ENCODE measurements around the gene DNAJC12.
A peak's percentile ranks its signal among the peaks of the same experiment; 100 is the strongest.

Gene DNAJC12

DNA sequence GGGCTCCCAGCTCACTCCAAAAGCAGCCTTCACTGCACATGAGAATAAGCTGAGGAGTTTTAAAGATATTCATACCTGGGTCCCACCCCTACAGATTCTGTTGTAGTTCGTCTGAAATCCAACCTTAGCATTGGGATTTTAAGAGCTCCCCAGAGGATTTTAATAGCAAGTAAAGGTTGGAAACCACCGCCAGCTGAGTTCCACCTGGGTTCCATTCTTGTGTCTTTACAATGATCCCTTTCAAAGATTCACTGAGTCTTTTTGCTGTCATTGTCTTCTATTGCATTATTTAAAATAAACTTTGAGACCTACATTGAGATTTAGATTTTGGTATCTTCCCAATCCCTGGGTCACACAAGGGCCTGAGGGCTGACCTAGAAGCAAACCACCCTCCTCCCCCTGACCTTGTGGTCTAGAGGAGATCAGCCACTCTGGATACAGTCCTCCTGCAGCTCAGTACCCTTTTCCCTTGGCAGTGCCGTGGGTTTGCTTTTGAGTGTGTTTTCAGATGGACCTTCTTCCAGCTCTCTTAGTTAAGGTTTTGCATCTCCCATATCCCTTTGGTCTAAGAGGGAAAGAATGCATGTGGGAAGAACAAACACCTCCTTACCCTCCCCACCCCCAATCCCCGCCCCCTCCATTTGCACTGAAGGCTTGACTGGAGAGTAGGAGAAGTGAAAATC lies 23.9 kb upstream of the DNAJC12 start:
- ChIA-PET POLR2A (no interaction called here), CTCF (interaction anchor here (1.0 kb wide), 1 partner anchor 10 kb away, joined by 3 read pairs; no protein-coding TSS in a partner anchor)
- TF ChIP-seq, protein P1, sequence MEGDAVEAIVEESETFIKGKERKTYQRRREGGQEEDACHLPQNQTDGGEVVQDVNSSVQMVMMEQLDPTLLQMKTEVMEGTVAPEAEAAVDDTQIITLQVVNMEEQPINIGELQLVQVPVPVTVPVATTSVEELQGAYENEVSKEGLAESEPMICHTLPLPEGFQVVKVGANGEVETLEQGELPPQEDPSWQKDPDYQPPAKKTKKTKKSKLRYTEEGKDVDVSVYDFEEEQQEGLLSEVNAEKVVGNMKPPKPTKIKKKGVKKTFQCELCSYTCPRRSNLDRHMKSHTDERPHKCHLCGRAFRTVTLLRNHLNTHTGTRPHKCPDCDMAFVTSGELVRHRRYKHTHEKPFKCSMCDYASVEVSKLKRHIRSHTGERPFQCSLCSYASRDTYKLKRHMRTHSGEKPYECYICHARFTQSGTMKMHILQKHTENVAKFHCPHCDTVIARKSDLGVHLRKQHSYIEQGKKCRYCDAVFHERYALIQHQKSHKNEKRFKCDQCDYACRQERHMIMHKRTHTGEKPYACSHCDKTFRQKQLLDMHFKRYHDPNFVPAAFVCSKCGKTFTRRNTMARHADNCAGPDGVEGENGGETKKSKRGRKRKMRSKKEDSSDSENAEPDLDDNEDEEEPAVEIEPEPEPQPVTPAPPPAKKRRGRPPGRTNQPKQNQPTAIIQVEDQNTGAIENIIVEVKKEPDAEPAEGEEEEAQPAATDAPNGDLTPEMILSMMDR (IDR thresholded peaks at IDR 0.05; ENCODE audit: insufficient read depth, low read length, missing control alignments): no peak
- H3K4me3 ChIP-seq (ENCODE audit: low read depth, low read length): no peak overlapping the region
- no peak for DNase-seq (ENCODE audit: low read depth, low spot score)

DNA sequence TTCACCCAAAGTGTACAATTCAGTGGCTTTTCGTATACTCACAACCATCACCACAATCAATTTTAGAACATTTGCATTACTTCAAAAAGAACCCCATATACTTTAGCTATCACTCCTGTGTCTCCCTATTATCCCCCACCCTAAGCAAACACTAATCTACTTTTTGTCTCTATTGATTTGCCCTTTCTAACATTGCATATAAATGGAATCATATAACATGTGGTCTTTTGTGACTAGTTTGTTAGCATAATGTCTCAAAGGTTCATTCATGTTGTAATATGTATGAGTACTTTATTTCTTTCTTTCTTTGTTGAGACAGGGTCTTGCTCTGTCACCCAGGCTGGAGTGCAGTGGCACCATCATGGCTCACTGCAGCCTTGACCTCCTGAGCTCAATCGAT lies 21.0 kb upstream of the DNAJC12 start:
- POLR2A ChIA-PET: no interaction called here
- H3K4me3 ChIP-seq (ENCODE audit: low read depth, low read length): no peak overlapping the region
- TF ChIP-seq, protein P1 (IDR thresholded peaks at IDR 0.05; ENCODE audit: insufficient read depth, low read length, missing control alignments): no peak
- no peak for DNase-seq (ENCODE audit: low read depth, low spot score)
- CTCF ChIA-PET: interaction anchor here (0.6 kb wide), 1 partner anchor 41 kb away, joined by 3 read pairs; no protein-coding TSS in a partner anchor

DNA sequence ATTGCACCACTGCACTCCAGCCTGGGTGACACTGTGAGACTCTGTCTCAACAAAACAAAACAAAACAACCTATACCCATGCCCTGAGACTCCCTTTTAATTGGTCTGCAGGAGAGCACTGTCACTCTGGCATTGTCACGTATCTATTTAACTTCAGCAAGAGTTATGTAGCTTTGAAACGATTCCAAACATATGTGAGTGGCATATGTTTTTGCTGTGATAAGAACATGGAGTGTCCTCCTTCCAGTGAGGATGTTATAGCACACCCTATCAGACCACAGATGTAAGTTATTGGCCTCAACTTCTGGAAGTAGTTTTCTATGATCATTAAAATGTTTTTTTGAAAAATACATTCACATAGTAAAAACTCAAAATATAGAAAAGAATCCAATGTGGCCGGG lies 15.5 kb upstream of the DNAJC12 start:
- DNase-seq (ENCODE audit: low read depth, low spot score): no peak
- ChIA-PET CTCF (interaction anchor here (1.0 to 4.7 kb wide), 6 partner anchors 15 to 450 kb away, joined by 3 to 44 read pairs (median 4); no protein-coding TSS in a partner anchor), POLR2A (no interaction called here)
- no peak overlapping the region for H3K4me3 ChIP-seq (ENCODE audit: low read depth, low read length)
- TF ChIP-seq, protein P1 (IDR thresholded peaks at IDR 0.05; ENCODE audit: insufficient read depth, low read length, missing control alignments): no peak

DNA sequence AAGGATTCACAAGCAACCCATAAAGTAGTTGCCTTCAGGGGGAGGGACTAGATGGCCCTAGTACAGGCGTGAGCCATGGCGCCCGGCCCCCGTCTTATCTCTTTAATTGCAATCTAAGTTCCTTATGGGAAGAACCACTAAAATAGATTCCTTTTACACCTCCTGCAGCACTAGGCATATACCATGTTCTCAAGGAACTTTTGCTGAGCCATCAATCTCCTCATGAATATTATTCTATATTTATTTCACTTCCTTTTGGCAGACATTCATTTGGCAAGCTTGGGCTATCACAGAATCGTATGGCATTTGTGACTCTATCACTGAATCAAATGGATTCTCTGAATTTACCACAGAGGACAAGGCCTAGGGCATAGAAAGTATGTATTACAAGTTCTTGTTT lies 14.8 kb upstream of the DNAJC12 start:
- DNase-seq (ENCODE audit: low read depth, low spot score): no peak
- POLR2A ChIA-PET: no interaction called here
- no peak overlapping the region for H3K4me3 ChIP-seq (ENCODE audit: low read depth, low read length)
- TF ChIP-seq, protein P1 (IDR thresholded peaks at IDR 0.05; ENCODE audit: insufficient read depth, low read length, missing control alignments): no peak
- CTCF ChIA-PET: interaction anchor here (1.0 to 4.7 kb wide), 5 partner anchors 9 to 450 kb away, joined by 3 to 35 read pairs (median 3); no protein-coding TSS in a partner anchor

DNA sequence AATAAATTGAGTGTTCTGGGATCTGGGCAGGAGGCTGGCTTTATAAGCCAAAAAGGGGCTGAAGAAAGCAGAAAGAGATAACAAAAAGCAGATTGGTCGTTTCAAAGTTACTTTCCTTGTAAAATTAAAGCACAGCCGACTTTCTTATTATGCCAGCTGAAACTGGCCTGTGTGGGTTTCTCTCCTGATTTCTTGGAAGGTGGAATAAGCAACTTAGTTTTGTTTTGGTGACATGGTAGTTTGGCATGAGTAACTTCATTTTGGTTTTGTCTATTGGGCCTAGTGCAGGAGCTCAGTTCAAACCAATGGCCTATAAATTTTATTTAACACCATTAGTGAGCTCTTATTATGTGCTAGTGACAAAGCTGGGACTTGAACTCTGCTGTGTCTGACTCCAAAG lies 13.2 kb upstream of the DNAJC12 start:
- H3K4me3 ChIP-seq (ENCODE audit: low read depth, low read length): no peak overlapping the region
- TF ChIP-seq, protein P1 (IDR thresholded peaks at IDR 0.05; ENCODE audit: insufficient read depth, low read length, missing control alignments): no peak
- ChIA-PET POLR2A (no interaction called here), CTCF (interaction anchor here (1.3 to 1.7 kb wide), 2 partner anchors 10 to 451 kb away, joined by 3 read pairs; no protein-coding TSS in a partner anchor)
- no peak for DNase-seq (ENCODE audit: low read depth, low spot score)

DNA sequence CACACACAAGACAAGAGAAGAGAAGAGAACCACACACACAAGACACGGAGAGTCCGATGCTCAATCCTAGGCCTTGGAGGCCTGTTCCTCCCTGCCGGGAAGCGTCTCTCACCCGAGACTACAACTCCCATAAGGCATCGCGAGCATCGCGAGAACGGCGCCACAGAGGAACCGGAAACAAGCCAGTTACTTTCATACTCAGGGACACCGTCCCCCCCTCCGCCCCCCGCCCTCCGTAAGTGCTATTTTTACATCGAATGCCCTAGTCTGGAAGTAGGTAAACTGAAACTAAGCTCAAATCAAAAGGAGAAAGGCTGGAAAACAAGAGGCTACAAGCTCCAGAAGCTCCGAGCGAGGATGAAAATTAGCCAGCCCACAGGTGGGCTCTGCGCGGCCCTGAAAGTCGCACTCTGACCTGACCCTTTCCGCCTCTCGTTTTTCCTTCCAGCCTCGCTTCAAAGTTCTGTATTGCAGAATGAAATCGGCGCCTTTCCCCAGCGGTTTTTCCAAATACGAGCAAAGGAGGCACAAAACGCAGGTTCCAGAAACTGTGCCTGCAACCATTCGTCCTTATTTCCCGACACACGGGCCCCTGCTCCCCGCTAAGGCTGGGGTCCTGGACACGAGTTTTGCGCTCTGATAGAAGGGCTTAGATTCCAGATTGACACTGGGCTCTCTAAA lies 11.5 kb upstream of the DNAJC12 start:
- peak; percentile 69 for DNase-seq (ENCODE audit: low read depth, low spot score)
- peak overlapping the region; percentile 76 for H3K4me3 ChIP-seq (ENCODE audit: low read depth, low read length)
- POLR2A ChIA-PET: interaction anchor here (1.0 kb wide), 1 partner anchor 11 kb away, joined by 3 read pairs; the partner anchor contains the start of gene DNAJC12
- TF ChIP-seq, protein P1 (IDR thresholded peaks at IDR 0.05; ENCODE audit: insufficient read depth, low read length, missing control alignments): no peak
- CTCF ChIA-PET: no interaction called here
